A549 (cell line): Measurements from ENCODE around the gene SLC13A5. TPM values are rescaled to one million over a fixed set of nuclear protein-coding genes. Genes with fewer than 3 reads are reported as not detected.
A peak's percentile ranks its signal among the peaks of the same experiment; 100 is the strongest.

ENCODE experiments used
- ATAC-seq, 2 experiments: fragments of 200-7000 bp in 1 of 2; fragments of >200 bp in 1 of 2; cut with Nextera tagmentation in 1 of 2; cut with Tn5 transposase in 1 of 2; 3 replicates each; pipeline versions ENCODE4 v1.8.0 to v1.9.1; 2018 to 2020; ENCODE audit warnings: mild to moderate bottlenecking in 1 of 2, moderate library complexity in 1 of 2
- CTCF ChIA-PET: fragments of 300-600 bp; sonication (Branson Sonifier 250); formaldehyde crosslinking; extraction: SDS; loops from one replicate; lab custom pipeline; 2021; ENCODE audit warnings: antibody characterized with exemption, inconsistent platforms; lab: Yijun Ruan, JAX
- POLR2A ChIA-PET: fragments of 350-600 bp; formaldehyde crosslinking; extraction: SDS; loops from one replicate; lab custom pipeline; 2021; ENCODE audit warnings: antibody characterized with exemption, inconsistent platforms; lab: Yijun Ruan, JAX
- DNase-seq, 2 experiments: peaks; one replicate each; pipeline versions ENCODE4 v3.0.0 to v3.0.0-alpha.2; 2011 to 2016; ENCODE audit warnings: low read depth in 1 of 2, low spot score in 1 of 2
- FAIRE-seq: peaks from 2 replicates; lab custom pipeline; 2011; peaks lifted over from hg19 to GRCh38; lab: Jason Lieb, UNC
- H3K27ac ChIP-seq, 2 experiments: fragments of >200 bp; sonication (Bioruptor Twin); formaldehyde crosslinking; 3 replicates each; pipeline ENCODE4 v1.5.1; 2016 to 2017
- H3K4me1 ChIP-seq: fragments of >200 bp; sonication (Bioruptor Twin); formaldehyde crosslinking; 3 replicates; pipeline ENCODE4 v1.6.1; 2016
- H3K4me2 ChIP-seq: fragments of >200 bp; sonication (Bioruptor Twin); formaldehyde crosslinking; 3 replicates; pipeline ENCODE4 v1.6.1; 2016
- H3K4me3 ChIP-seq: fragments of >200 bp; sonication (Bioruptor Twin); formaldehyde crosslinking; 3 replicates; pipeline ENCODE4 v1.5.1; 2016
- H3K9me3 ChIP-seq: fragments of >200 bp; sonication (Bioruptor Twin); formaldehyde crosslinking; 3 replicates; pipeline ENCODE4 v1.6.1; 2016
- BHLHE40 ChIP-seq: IDR thresholded peaks from 2 replicates; pipeline ENCODE4 v1.6.1; 2012; ENCODE audit warnings: low read depth, low read length, inconsistent platforms
- CBX2 ChIP-seq: fragments of 200-600 bp; sonication (generic); IDR thresholded peaks from 2 replicates; pipeline ENCODE4 v1.6.1; 2016; ENCODE audit warnings: low read depth, mild to moderate bottlenecking, borderline replicate concordance
- CBX8 ChIP-seq: fragments of 200-600 bp; sonication (generic); IDR thresholded peaks from 2 replicates; pipeline ENCODE4 v1.6.1; 2016
- CEBPB ChIP-seq, 2 experiments: fragments of >200 bp in 1 of 2; sonication (Bioruptor Twin) in 1 of 2; formaldehyde crosslinking in 1 of 2; IDR thresholded peaks; 2 replicates each; pipeline ENCODE4 v1.6.1; 2012 to 2016
- FOSB ChIP-seq: fragments of 250-450 bp; sonication (Bioruptor Pico); IDR thresholded peaks from 2 replicates; pipeline ENCODE4 v1.5.0; 2020; ENCODE audit warnings: mild to moderate bottlenecking, moderate library complexity
- FOSL2 ChIP-seq, 2 experiments: fragments of 450-650 bp in 1 of 2; fragments of >200 bp in 1 of 2; sonication (Bioruptor Twin) in 1 of 2; formaldehyde crosslinking; IDR thresholded peaks; 2 replicates each; pipeline versions ENCODE4 v1.5.0 to v1.6.1; 2016 to 2020; ENCODE audit warnings: mild to moderate bottlenecking in 1 of 2, moderate library complexity in 1 of 2
- HOXA7 ChIP-seq: fragments of 250-450 bp; sonication (Bioruptor Pico); IDR thresholded peaks from 2 replicates; pipeline ENCODE4 v1.5.0; 2020; ENCODE audit warnings: mild to moderate bottlenecking, moderate library complexity
- JUN ChIP-seq, 2 experiments: fragments of >200 bp; sonication (Bioruptor Twin); formaldehyde crosslinking; IDR thresholded peaks; 2 replicates in 1 of 2; 3 replicates in 1 of 2; pipeline ENCODE4 v1.6.1; 2016 to 2017
- KDM5A ChIP-seq: fragments of 200-600 bp; sonication (generic); IDR thresholded peaks from 2 replicates; pipeline ENCODE4 v1.6.1; 2016; ENCODE audit warnings: antibody characterized with exemption, mild to moderate bottlenecking
- MAFK ChIP-seq: fragments of 450-650 bp; IDR thresholded peaks from 2 replicates; pipeline ENCODE4 v1.6.1; 2014; ENCODE audit not compliant: partially characterized antibody
- MAZ ChIP-seq: fragments of 150-350 bp; IDR thresholded peaks from 2 replicates; pipeline ENCODE4 v1.6.1; 2014; ENCODE audit warnings: antibody characterized with exemption, low read depth, low read length, borderline replicate concordance
- MYC ChIP-seq: IDR thresholded peaks from 2 replicates; pipeline ENCODE4 v1.6.1; 2012; ENCODE audit warnings: mild to moderate bottlenecking, inconsistent platforms, low read length, improper control_type of control experiment, borderline replicate concordance
- NFE2L2 ChIP-seq: fragments of 150-350 bp; conservative IDR thresholded peaks from 2 replicates; pipeline ENCODE4 v1.6.1; 2014; ENCODE audit warnings: low read length
- PBX3 ChIP-seq: IDR thresholded peaks from 2 replicates; pipeline ENCODE4 v1.6.1; 2012
- PHF8 ChIP-seq: fragments of 200-600 bp; sonication (generic); IDR thresholded peaks from 2 replicates; pipeline ENCODE4 v1.6.1; 2016; ENCODE audit warnings: low read depth, mild to moderate bottlenecking, antibody characterized with exemption, moderate library complexity, borderline replicate concordance
- POLR2A ChIP-seq: IDR thresholded peaks from 2 replicates; pipeline ENCODE4 v1.6.1; 2012; ENCODE audit warnings: mild to moderate bottlenecking, low read length
- RAD21 ChIP-seq, 2 experiments: fragments of >200 bp in 1 of 2; sonication (Bioruptor Twin) in 1 of 2; formaldehyde crosslinking in 1 of 2; IDR thresholded peaks in 1 of 2; conservative IDR thresholded peaks in 1 of 2; 2 replicates in 1 of 2; 3 replicates in 1 of 2; pipeline ENCODE4 v1.6.1; 2012 to 2018; ENCODE audit warnings: inconsistent platforms in 1 of 2
- RARB ChIP-seq: fragments of 250-450 bp; sonication (Bioruptor Pico); IDR thresholded peaks from 2 replicates; pipeline ENCODE4 v1.8.0; 2021; ENCODE audit warnings: mild to moderate bottlenecking, moderate library complexity
- RFX5 ChIP-seq: fragments of 450-650 bp; IDR thresholded peaks from 2 replicates; pipeline ENCODE4 v1.7.1; 2014; ENCODE audit warnings: antibody characterized with exemption, mild to moderate bottlenecking, moderate library complexity
- ZC3H11A ChIP-seq: fragments of 450-650 bp; IDR thresholded peaks from 2 replicates; pipeline ENCODE4 v1.6.1; 2014; ENCODE audit warnings: antibody characterized with exemption, mild to moderate bottlenecking
- WGBS: methylation state at CpG from one replicate; pipeline ENCODE4 v1.1.6; 2017; ENCODE audit errors: missing lambda C conversion rate; 5-methylcytosine and 5-hydroxymethylcytosine counted together
- polyA plus RNA-seq, 4 experiments: library from polyadenylated mRNA; depleted of rRNA in 3 of 4; stranded (reverse); fragments of >200 nt; fragmentation: RNase III in 1 of 4; extraction: RNeasy Plus Mini Kit Qiagen cat#74134 plus additional on column Dnase treatment in 1 of 4; gene quantifications; 2 replicates in 3 of 4; 3 replicates in 1 of 4; pipeline ENCODE4 v1.2.3, GENCODE V29; 2011 to 2017
- TF ChIP-seq, protein P1 (sequence below): fragments of >200 bp; sonication (Bioruptor Twin); formaldehyde crosslinking; IDR thresholded peaks from 3 replicates; pipeline ENCODE4 v1.6.1; 2016
- TF ChIP-seq, protein P2 (sequence below): IDR thresholded peaks from 2 replicates; pipeline ENCODE4 v1.6.1; 2012
- TF ChIP-seq, protein P3 (sequence below): IDR thresholded peaks from 2 replicates; pipeline ENCODE4 v1.6.1; 2012; ENCODE audit warnings: low read depth, borderline replicate concordance
- TF ChIP-seq, protein P4 (sequence below): fragments of 200-600 bp; sonication (generic); IDR thresholded peaks from 2 replicates; pipeline ENCODE4 v1.6.1; 2016; ENCODE audit warnings: antibody characterized with exemption, mild to moderate bottlenecking, moderate library complexity
- TF ChIP-seq, protein P5 (sequence below): fragments of >200 bp; sonication (Bioruptor Twin); formaldehyde crosslinking; IDR thresholded peaks from 2 replicates; pipeline ENCODE4 v1.6.1; 2016

The SLC13A5 gene
- polyA plus RNA-seq, 2 of the 4 experiments (the other 2 are of a cell fraction): 0.15 to 0.26 TPM

GRCh38 chr17:6641247-6641863 is 71.8 kb downstream of the SLC13A5 start:
- DNase-seq (peak in 1 of 2 experiments; percentile 41), FAIRE-seq (peak; percentile 43)
- CTCF ChIA-PET: interaction anchor here (1.0 to 5.8 kb wide), 9 partner anchors 13 to 380 kb away, joined by 3 to 42 read pairs (median 3); no protein-coding TSS in a partner anchor

GRCh38 chr17:6640536-6641246 is 72.5 kb downstream of the SLC13A5 start, which contains the start of the genes KIAA0753 and TXNDC17:
TSS of gene KIAA0753 (minus strand) at chr17:6640711. CDS start at chr17:6635103, 5,608 bp downstream.
TSS of gene TXNDC17 (plus strand) at chr17:6641060. CDS start at chr17:6641083, 23 bp downstream.
- Histone ChIP-seq H3K9me3 (no peaks in the 10 kb centered on the region), H3K27ac (peak within 1 kb of the TSS; percentile 94 to 97), H3K4me2 (peak within 1 kb of the TSS; percentile 87), H3K4me3 (peak within 1 kb of the TSS; percentile 81), H3K4me1 (peaks cover 22% of the 10 kb centered on the region)
- ATAC-seq (peak; percentile 89 to 93), FAIRE-seq (peak; percentile 86), DNase-seq (peak; percentile 85 to 94)
- WGBS: 3% methylated on average over 25 of the region's 52 CpGs
- ChIA-PET CTCF (interaction anchor here (1.0 to 5.8 kb wide), 8 partner anchors 8 to 380 kb away, joined by 3 to 42 read pairs (median 4); no protein-coding TSS in a partner anchor), POLR2A (interaction anchor here (0.7 to 2.2 kb wide), 5 partner anchors 10 to 169 kb away, joined by 3 to 12 read pairs (median 4); partner anchors contain the start of genes C17orf100 and MED31)
- TF ChIP-seq, protein P1, sequence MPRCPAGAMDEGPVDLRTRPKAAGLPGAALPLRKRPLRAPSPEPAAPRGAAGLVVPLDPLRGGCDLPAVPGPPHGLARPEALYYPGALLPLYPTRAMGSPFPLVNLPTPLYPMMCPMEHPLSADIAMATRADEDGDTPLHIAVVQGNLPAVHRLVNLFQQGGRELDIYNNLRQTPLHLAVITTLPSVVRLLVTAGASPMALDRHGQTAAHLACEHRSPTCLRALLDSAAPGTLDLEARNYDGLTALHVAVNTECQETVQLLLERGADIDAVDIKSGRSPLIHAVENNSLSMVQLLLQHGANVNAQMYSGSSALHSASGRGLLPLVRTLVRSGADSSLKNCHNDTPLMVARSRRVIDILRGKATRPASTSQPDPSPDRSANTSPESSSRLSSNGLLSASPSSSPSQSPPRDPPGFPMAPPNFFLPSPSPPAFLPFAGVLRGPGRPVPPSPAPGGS: peak; percentile 93; the same call in 2 of the 3 replicates
- TF ChIP-seq HOXA7 (CRISPR knock-in tag) (peak; percentile 86; the same call in 1 of the 2 replicates), PBX3 (peak; percentile 36), BHLHE40 (no peak), CBX2 (no peak), FOSL2 (IDR thresholded peaks at IDR 0.05) (no peak), FOSL2 (CRISPR knock-in tag; IDR thresholded peaks at IDR 0.05) (no peak; the same call in none of the 2 replicates), PHF8 (peak; percentile 89), ZC3H11A (no peak), RAD21 (conservative IDR thresholded peaks at IDR 0.05 in 1 of 2, IDR thresholded peaks at IDR 0.05 in 1 of 2) (0 out of 5 replicates have a peak, but pooled peaks of 1 of the 2 experiments have one; percentile 22), NFE2L2 (no peak), MAZ (peak; percentile 13; the same call in 1 of the 2 replicates), MYC (peak; percentile 87), MAFK (no peak), JUN (IDR thresholded peaks at IDR 0.05) (peak; percentile 81 to 90; a peak in 4 of 5 replicates), FOSB (CRISPR knock-in tag) (peak; percentile 52; the same call in 1 of the 2 replicates), KDM5A (no peak), CEBPB (IDR thresholded peaks at IDR 0.05) (no peak), POLR2A (peak; percentile 99), RFX5 (peak; percentile 63), RARB (CRISPR knock-in tag) (peak; percentile 59; the same call in 1 of the 2 replicates)
- TF ChIP-seq, protein P2, sequence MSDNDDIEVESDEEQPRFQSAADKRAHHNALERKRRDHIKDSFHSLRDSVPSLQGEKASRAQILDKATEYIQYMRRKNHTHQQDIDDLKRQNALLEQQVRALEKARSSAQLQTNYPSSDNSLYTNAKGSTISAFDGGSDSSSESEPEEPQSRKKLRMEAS: peak; percentile 78
- TF ChIP-seq, protein P3, sequence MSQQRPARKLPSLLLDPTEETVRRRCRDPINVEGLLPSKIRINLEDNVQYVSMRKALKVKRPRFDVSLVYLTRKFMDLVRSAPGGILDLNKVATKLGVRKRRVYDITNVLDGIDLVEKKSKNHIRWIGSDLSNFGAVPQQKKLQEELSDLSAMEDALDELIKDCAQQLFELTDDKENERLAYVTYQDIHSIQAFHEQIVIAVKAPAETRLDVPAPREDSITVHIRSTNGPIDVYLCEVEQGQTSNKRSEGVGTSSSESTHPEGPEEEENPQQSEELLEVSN: peak; percentile 67

More at GRCh38 chr17:6641247-6641863, 71.8 kb downstream of the SLC13A5 start:
- WGBS: 5% methylated on average over 20 of the region's 20 CpGs
- H3K4me2 ChIP-seq: peak overlapping the region; percentile 87
- TF ChIP-seq, protein P4, sequence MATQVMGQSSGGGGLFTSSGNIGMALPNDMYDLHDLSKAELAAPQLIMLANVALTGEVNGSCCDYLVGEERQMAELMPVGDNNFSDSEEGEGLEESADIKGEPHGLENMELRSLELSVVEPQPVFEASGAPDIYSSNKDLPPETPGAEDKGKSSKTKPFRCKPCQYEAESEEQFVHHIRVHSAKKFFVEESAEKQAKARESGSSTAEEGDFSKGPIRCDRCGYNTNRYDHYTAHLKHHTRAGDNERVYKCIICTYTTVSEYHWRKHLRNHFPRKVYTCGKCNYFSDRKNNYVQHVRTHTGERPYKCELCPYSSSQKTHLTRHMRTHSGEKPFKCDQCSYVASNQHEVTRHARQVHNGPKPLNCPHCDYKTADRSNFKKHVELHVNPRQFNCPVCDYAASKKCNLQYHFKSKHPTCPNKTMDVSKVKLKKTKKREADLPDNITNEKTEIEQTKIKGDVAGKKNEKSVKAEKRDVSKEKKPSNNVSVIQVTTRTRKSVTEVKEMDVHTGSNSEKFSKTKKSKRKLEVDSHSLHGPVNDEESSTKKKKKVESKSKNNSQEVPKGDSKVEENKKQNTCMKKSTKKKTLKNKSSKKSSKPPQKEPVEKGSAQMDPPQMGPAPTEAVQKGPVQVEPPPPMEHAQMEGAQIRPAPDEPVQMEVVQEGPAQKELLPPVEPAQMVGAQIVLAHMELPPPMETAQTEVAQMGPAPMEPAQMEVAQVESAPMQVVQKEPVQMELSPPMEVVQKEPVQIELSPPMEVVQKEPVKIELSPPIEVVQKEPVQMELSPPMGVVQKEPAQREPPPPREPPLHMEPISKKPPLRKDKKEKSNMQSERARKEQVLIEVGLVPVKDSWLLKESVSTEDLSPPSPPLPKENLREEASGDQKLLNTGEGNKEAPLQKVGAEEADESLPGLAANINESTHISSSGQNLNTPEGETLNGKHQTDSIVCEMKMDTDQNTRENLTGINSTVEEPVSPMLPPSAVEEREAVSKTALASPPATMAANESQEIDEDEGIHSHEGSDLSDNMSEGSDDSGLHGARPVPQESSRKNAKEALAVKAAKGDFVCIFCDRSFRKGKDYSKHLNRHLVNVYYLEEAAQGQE: 0 out of 2 replicates have a peak, but pooled peaks have one; percentile 1
- TF ChIP-seq, protein P5, sequence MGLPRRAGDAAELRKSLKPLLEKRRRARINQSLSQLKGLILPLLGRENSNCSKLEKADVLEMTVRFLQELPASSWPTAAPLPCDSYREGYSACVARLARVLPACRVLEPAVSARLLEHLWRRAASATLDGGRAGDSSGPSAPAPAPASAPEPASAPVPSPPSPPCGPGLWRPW: no peak
- TF ChIP-seq JUN (IDR thresholded peaks at IDR 0.05) (0 out of 5 replicates have a peak, but pooled peaks of 1 of the 2 experiments have one; percentile 4), RARB (CRISPR knock-in tag) (0 out of 2 replicates have a peak, but pooled peaks have one; percentile 5), CBX8 (no peak)
- H3K9me3 ChIP-seq: no peaks in the 10 kb centered on the region
- peaks cover 22% of the 10 kb centered on the region for H3K4me1 ChIP-seq
- peak overlapping the region; percentile 81 for H3K4me3 ChIP-seq
- POLR2A ChIA-PET: interaction anchor here (0.7 to 2.2 kb wide), 5 partner anchors 10 to 170 kb away, joined by 3 to 12 read pairs (median 4); partner anchors contain the start of genes C17orf100 and MED31
- peak overlapping the region; percentile 94 to 97 for H3K27ac ChIP-seq
- ATAC-seq: peak; percentile 22 to 56; a peak in 5 of 6 replicates
